GM12878 (cell line): ENCODE measurements around the gene CLIP1. TPM values are rescaled to one million over a fixed set of nuclear protein-coding genes. Genes with fewer than 3 reads are reported as not detected.
A peak's percentile ranks its signal among the peaks of the same experiment; 100 is the strongest.

Experiments
- ATAC-seq: fragments of 200-7000 bp; cut with Tn5 transposase; 3 replicates; pipeline ENCODE4 v1.9.1; 2020; ENCODE audit warnings: mild to moderate bottlenecking, moderate library complexity
- BruUV-seq: library from RNA; stranded (reverse); fragments of 400-500 nt; replicated peaks from 2 replicates; lab custom pipeline; 2021; lab: Mats Ljungman, UMichigan
- CTCF ChIA-PET: fragments of 300-600 bp; sonication (Branson Sonifier 250); formaldehyde crosslinking; extraction: SDS; loops from one replicate; lab custom pipeline; 2021; ENCODE audit warnings: inconsistent platforms; lab: Yijun Ruan, JAX
- POLR2A ChIA-PET: fragments of 350-600 bp; formaldehyde crosslinking; extraction: SDS; loops from one replicate; lab custom pipeline; 2021; ENCODE audit warnings: inconsistent platforms; lab: Charles Lee
- RAD21 ChIA-PET: fragments of 300-600 bp; sonication (Branson Sonifier 250); formaldehyde crosslinking; loops from one replicate; lab custom pipeline; 2023; ENCODE audit warnings: antibody characterized with exemption; ENCODE audit not compliant: unreplicated experiment; lab: Charles Lee
- SMC1A ChIA-PET: fragments of 300-600 bp; sonication (Branson Sonifier 250); formaldehyde crosslinking; loops from one replicate; lab custom pipeline; 2023; ENCODE audit not compliant: unreplicated experiment, uncharacterized antibody; lab: Charles Lee
- DNase-seq: peaks from one replicate; pipeline ENCODE4 v3.0.0-alpha.2; 2011; ENCODE audit warnings: low read depth, low spot score
- FAIRE-seq: peaks from 3 replicates; lab custom pipeline; 2011; peaks lifted over from hg19 to GRCh38; lab: Jason Lieb, UNC
- H2AFZ ChIP-seq: 2 replicates; pipeline ENCODE4 v1.6.0; 2011; ENCODE audit warnings: low read depth, low read length, control low read depth; ENCODE audit not compliant: control insufficient read depth
- H3K27ac ChIP-seq: 2 replicates; pipeline ENCODE4 v1.5.1; 2011; ENCODE audit warnings: control low read depth; ENCODE audit not compliant: control insufficient read depth, insufficient read depth
- H3K27me3 ChIP-seq, 2 experiments: replicated peaks in 1 of 2; 2 replicates each; pipeline versions ENCODE4 v1.6.0 to v1.6.1; 2011; ENCODE audit warnings: low read length in 1 of 2; ENCODE audit not compliant: control insufficient read depth in 2 of 2, insufficient read depth in 2 of 2
- H3K36me3 ChIP-seq, 2 experiments: 2 replicates each; pipeline ENCODE4 v1.5.1; 2011; ENCODE audit warnings: low read length in 1 of 2; ENCODE audit not compliant: control insufficient read depth in 2 of 2, insufficient read depth in 2 of 2
- H3K4me1 ChIP-seq: 2 replicates; pipeline ENCODE4 v1.6.1; 2011; ENCODE audit warnings: mild to moderate bottlenecking, low read length, moderate library complexity, mixed read lengths; ENCODE audit not compliant: control insufficient read depth, insufficient read depth
- H3K4me2 ChIP-seq: 2 replicates; pipeline ENCODE4 v1.6.0; 2011; ENCODE audit warnings: control low read depth; ENCODE audit not compliant: control insufficient read depth, insufficient read depth
- H3K4me3 ChIP-seq: fragments of 200-600 bp; sonication (generic); 2 replicates; pipeline ENCODE4 v1.5.1; 2016
- H3K79me2 ChIP-seq: 2 replicates; pipeline ENCODE4 v1.6.0; 2011; ENCODE audit warnings: low read length; ENCODE audit not compliant: control insufficient read depth, insufficient read depth
- H3K9ac ChIP-seq: 2 replicates; pipeline ENCODE4 v1.8.0; 2011; ENCODE audit warnings: low read length, control low read depth, mixed read lengths; ENCODE audit not compliant: control insufficient read depth, insufficient read depth
- H3K9me3 ChIP-seq: replicated peaks from 3 replicates; pipeline ENCODE4 v1.5.1; 2011; ENCODE audit warnings: mild to moderate bottlenecking, low read length; ENCODE audit not compliant: control insufficient read depth, insufficient read depth
- H4K20me1 ChIP-seq: 2 replicates; pipeline ENCODE4 v1.6.0; 2011; ENCODE audit not compliant: control insufficient read depth, insufficient read depth
- CREM ChIP-seq: IDR thresholded peaks from 2 replicates; pipeline ENCODE4 v1.6.1; 2014; ENCODE audit warnings: antibody characterized with exemption, low read depth
- JUND ChIP-seq: IDR thresholded peaks from 2 replicates; pipeline ENCODE4 v1.6.1; 2012; ENCODE audit warnings: low read depth, mild to moderate bottlenecking, low read length, improper control_type of control experiment, moderate library complexity
- RELA ChIP-seq: fragments of 450-650 bp; IDR thresholded peaks from 2 replicates; pipeline ENCODE4 v1.8.0; 2014; ENCODE audit warnings: borderline replicate concordance; ENCODE audit not compliant: partially characterized antibody
- RFX5 ChIP-seq: IDR thresholded peaks from 2 replicates; pipeline ENCODE4 v1.6.1; 2011; ENCODE audit warnings: low read depth, low read length, improper control_type of control experiment
- TBL1XR1 ChIP-seq: IDR thresholded peaks from 2 replicates; pipeline ENCODE4 v1.6.1; 2012; ENCODE audit warnings: low read depth, low read length, improper control_type of control experiment
- WGBS: methylation state at CpG from one replicate; pipeline ENCODE4 v1.1.6; 2016; ENCODE audit warnings: low lambda C conversion rate; ENCODE audit not compliant: insufficient replicate concordance, insufficient coverage; ENCODE audit errors: missing lambda C conversion rate; 5-methylcytosine and 5-hydroxymethylcytosine counted together
- in situ Hi-C: fragments of 300-500 bp; cut with MboI; formaldehyde crosslinking; loops from 9 replicates; pipeline ENCODE4 v1.14.3; 2018; ENCODE audit warnings: mixed read lengths
- intact Hi-C: fragments of 100-400 bp; cut with micrococcal nuclease; formaldehyde crosslinking; loops from one replicate; pipeline ENCODE4 v1.14.2; 2022; ENCODE audit not compliant: unreplicated experiment
- polyA plus RNA-seq, 11 experiments: library from polyadenylated mRNA; depleted of rRNA in 4 of 11; unstranded in 6 of 11; stranded (reverse) in 5 of 11; fragments of >200 nt; fragmentation: Nextera tagmentation in 4 of 11; fragmentation: Illumina TruSeq in 1 of 11; extraction: Ambion mirVana in 4 of 11; extraction: Trizol in 1 of 11; gene quantifications; 1 replicate in 1 of 11; 2 replicates in 10 of 11; pipeline versions ENCODE4 v1.2.1 to v1.2.3, GENCODE V29; 2011 to 2016; ENCODE audit warnings: inconsistent platforms in 2 of 11, missing spikeins in 2 of 11, low read depth in 1 of 11
- total RNA-seq, 4 experiments: library from RNA; depleted of rRNA in 3 of 4; stranded (reverse); fragments of >200 nt in 3 of 4; fragmentation: Illumina TruSeq in 1 of 4; extraction: Trizol in 1 of 4; gene quantifications; 2 replicates each; pipeline versions ENCODE4 v1.2.1 to v1.2.3, GENCODE V29; 2013 to 2021
- TF ChIP-seq, protein P1 (sequence below): IDR thresholded peaks from 2 replicates; pipeline ENCODE4 v1.6.1; 2011; ENCODE audit warnings: borderline replicate concordance, low read depth, mild to moderate bottlenecking, moderate library complexity, low read length; ENCODE audit not compliant: insufficient read depth, poor library complexity, severe bottlenecking
- TF ChIP-seq, protein P2 (sequence below), 3 experiments: IDR thresholded peaks in 2 of 3; conservative IDR thresholded peaks in 1 of 3; 2 replicates each; pipeline ENCODE4 v1.5.1; 2011; ENCODE audit warnings: low read depth in 3 of 3, low read length in 3 of 3, mild to moderate bottlenecking in 3 of 3, control low read depth in 2 of 3, moderate library complexity in 2 of 3, inconsistent platforms in 1 of 3, mixed read lengths in 1 of 3; ENCODE audit not compliant: control insufficient read depth in 2 of 3, insufficient read depth in 1 of 3; ENCODE audit errors: extremely low read depth in 1 of 3

Gene CLIP1
- total and polyA plus RNA-seq, 10 of the 15 experiments (the other 5 are each of a cell fraction or from before 2014, with no cell fraction given), result 6.0 to 45.4 (median 25.2) TPM

DNA sequence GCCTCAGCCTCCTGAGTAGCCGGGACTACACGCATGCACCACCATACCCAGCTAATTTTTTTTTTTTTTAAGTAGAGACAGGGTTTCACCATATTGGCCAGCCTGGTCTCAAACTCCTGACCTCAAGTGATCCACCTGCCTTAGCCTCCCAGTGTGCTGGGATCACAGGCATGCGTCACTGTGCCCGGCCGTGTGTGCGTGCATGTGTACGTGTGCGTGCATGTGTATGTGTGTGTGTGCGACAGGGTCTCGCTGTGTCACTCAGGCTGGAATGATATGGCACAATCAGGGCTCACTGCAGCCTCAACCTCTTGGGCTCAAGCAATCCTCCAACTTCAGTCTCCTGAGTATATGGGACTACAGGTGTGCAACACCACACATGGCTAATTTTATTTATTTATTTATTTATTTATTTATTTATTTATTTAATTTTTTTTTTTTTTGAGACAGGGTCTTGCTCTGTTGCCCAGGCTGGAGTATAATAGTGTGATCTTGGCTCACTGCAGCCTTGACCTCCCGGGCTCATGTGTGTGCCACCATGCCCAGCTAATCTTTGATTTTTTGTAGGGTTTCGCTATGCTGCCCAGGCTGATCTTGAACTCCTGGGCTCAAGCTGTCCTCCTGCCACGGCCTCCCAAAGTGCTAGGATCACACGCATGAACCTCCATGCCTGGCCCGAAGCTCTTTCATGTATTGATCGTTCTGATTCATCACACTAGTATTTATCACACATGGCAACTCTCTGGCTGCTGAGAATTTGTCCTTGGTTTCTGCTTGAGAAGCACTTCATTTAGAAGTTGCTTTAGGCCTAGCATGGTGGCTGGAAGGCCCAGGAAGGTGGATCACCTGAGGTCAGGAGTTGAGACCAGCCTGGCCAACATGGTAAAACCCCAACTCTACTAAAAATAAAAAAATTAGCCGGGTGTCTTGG is 35.9 kb upstream of the CLIP1 start:
- 94% methylated on average over 17 of the region's 17 CpGs for WGBS
- intact Hi-C loops (no loop called here), in situ Hi-C loops (no loop called here)
- no peaks in the 10 kb centered on the region for H4K20me1 ChIP-seq
- H3K4me1 ChIP-seq, result peaks cover 15% of the 10 kb centered on the region
- ChIA-PET SMC1A (no interaction called here), RAD21 (no interaction called here), POLR2A (interaction anchor here (0.5 to 0.7 kb wide), 3 partner anchors 19 to 230 kb away, joined by 3 to 7 read pairs (median 3); no protein-coding TSS in a partner anchor), CTCF (interaction anchor here (5.7 kb wide), 1 partner anchor 14 kb away, joined by 25 read pairs; no protein-coding TSS in a partner anchor)
- FAIRE-seq (no peak), DNase-seq (no peak), ATAC-seq (no peak)
- H3K9me3 ChIP-seq, result no peaks in the 10 kb centered on the region
- no peak overlapping the region; the same call in 1 of the 2 replicates for H3K4me2 ChIP-seq
- no TSS peak for BruUV-seq
- no peak overlapping the region for H3K27ac ChIP-seq
- no peaks in the 10 kb centered on the region for H3K36me3 ChIP-seq
- no peak overlapping the region for H3K9ac ChIP-seq
- H3K27me3 ChIP-seq, result no peaks in the 10 kb centered on the region
- H2AFZ ChIP-seq, result peak overlapping the region; percentile 76
- TF ChIP-seq, protein P1, sequence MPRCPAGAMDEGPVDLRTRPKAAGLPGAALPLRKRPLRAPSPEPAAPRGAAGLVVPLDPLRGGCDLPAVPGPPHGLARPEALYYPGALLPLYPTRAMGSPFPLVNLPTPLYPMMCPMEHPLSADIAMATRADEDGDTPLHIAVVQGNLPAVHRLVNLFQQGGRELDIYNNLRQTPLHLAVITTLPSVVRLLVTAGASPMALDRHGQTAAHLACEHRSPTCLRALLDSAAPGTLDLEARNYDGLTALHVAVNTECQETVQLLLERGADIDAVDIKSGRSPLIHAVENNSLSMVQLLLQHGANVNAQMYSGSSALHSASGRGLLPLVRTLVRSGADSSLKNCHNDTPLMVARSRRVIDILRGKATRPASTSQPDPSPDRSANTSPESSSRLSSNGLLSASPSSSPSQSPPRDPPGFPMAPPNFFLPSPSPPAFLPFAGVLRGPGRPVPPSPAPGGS, result peak; percentile 91
- no peak for TF ChIP-seq CREM
- no peak for TF ChIP-seq TBL1XR1
- TF ChIP-seq JUND, result no peak
- no peak for TF ChIP-seq RFX5
- TF ChIP-seq, protein P2, sequence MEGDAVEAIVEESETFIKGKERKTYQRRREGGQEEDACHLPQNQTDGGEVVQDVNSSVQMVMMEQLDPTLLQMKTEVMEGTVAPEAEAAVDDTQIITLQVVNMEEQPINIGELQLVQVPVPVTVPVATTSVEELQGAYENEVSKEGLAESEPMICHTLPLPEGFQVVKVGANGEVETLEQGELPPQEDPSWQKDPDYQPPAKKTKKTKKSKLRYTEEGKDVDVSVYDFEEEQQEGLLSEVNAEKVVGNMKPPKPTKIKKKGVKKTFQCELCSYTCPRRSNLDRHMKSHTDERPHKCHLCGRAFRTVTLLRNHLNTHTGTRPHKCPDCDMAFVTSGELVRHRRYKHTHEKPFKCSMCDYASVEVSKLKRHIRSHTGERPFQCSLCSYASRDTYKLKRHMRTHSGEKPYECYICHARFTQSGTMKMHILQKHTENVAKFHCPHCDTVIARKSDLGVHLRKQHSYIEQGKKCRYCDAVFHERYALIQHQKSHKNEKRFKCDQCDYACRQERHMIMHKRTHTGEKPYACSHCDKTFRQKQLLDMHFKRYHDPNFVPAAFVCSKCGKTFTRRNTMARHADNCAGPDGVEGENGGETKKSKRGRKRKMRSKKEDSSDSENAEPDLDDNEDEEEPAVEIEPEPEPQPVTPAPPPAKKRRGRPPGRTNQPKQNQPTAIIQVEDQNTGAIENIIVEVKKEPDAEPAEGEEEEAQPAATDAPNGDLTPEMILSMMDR (IDR thresholded peaks at IDR 0.05 in 2 of 3, conservative IDR thresholded peaks at IDR 0.05 in 1 of 3; ENCODE audit: control insufficient read depth in 2 of 3, extremely low read depth in 1 of 3, insufficient read depth in 1 of 3, low read depth in 3 of 3, low read length in 3 of 3), result no peak
- no peak for TF ChIP-seq RELA
- no peak overlapping the region for H3K4me3 ChIP-seq
- no peaks in the 10 kb centered on the region for H3K79me2 ChIP-seq
